ENCODE results near the gene RXFP3. TPM values are rescaled to one million over a fixed set of nuclear protein-coding genes. Genes with fewer than 3 reads are reported as not detected.
"Not testable (repeated sequence)": the region's sequence is repeated elsewhere in the genome, so short reads cannot be mapped to it uniquely, and the experiment has no call there.

Gene RXFP3
- total RNA-seq, 1 experiment from 2014 or later, result not detected

DNA sequence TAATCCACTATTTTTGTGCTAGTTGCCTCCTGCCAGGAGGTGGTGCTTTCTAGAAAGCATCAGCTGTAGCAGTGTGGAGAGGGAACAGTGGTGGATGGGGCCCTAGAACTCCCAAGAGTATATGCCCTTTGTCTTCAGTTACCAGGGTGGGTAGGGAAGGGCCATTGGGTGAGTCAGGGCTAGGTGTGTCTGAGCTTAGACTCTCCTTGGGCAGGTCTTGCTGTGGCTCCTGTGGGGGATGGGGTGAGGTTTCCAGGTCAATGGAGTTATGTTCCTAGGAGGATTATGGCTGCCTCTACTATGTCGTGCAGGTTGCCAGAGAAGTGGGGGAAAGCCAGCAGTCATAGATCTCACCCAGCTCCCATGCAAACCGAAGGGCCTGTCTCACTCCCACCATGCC lies 33.1 kb upstream of the RXFP3 start:
- intact Hi-C loops (cut with micrococcal nuclease; ENCODE audit: unreplicated experiment), result no loop called here
- no peak for DNase-seq (ENCODE audit: low spot score)
- no peak overlapping the region for H3K4me3 ChIP-seq (ENCODE audit: low read depth, low read length, poor library complexity, severe bottlenecking)
- no peaks in the 10 kb centered on the region for H3K36me3 ChIP-seq (ENCODE audit: insufficient read depth, low read length, poor library complexity, severe bottlenecking)
- CTCF ChIA-PET, result no interaction called here
- no peak overlapping the region for H3K27ac ChIP-seq (ENCODE audit: low read depth, low read length, poor library complexity, severe bottlenecking)
- POLR2A ChIA-PET (ENCODE audit: low non-redundant PET), result no interaction called here
- H3K27me3 ChIP-seq (replicated peaks; ENCODE audit: insufficient read depth, low read depth, low read length, poor library complexity), result peaks cover 9% of the 10 kb centered on the region
- no peak for TF ChIP-seq EZH2 (IDR thresholded peaks at IDR 0.05; ENCODE audit: borderline replicate concordance, low read depth, low read length, poor library complexity, severe bottlenecking)
- TF ChIP-seq, protein P1, sequence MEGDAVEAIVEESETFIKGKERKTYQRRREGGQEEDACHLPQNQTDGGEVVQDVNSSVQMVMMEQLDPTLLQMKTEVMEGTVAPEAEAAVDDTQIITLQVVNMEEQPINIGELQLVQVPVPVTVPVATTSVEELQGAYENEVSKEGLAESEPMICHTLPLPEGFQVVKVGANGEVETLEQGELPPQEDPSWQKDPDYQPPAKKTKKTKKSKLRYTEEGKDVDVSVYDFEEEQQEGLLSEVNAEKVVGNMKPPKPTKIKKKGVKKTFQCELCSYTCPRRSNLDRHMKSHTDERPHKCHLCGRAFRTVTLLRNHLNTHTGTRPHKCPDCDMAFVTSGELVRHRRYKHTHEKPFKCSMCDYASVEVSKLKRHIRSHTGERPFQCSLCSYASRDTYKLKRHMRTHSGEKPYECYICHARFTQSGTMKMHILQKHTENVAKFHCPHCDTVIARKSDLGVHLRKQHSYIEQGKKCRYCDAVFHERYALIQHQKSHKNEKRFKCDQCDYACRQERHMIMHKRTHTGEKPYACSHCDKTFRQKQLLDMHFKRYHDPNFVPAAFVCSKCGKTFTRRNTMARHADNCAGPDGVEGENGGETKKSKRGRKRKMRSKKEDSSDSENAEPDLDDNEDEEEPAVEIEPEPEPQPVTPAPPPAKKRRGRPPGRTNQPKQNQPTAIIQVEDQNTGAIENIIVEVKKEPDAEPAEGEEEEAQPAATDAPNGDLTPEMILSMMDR (conservative IDR thresholded peaks at IDR 0.05; ENCODE audit: low read depth, low read length), result no peak
- BruUV-seq (replicated peaks), result no TSS peak
- H3K4me1 ChIP-seq (ENCODE audit: insufficient read depth, low read length, poor library complexity, severe bottlenecking), result no peaks in the 10 kb centered on the region
- peaks cover 7% of the 10 kb centered on the region for H3K9me3 ChIP-seq (ENCODE audit: low read depth, low read length, poor library complexity, severe bottlenecking)

DNA sequence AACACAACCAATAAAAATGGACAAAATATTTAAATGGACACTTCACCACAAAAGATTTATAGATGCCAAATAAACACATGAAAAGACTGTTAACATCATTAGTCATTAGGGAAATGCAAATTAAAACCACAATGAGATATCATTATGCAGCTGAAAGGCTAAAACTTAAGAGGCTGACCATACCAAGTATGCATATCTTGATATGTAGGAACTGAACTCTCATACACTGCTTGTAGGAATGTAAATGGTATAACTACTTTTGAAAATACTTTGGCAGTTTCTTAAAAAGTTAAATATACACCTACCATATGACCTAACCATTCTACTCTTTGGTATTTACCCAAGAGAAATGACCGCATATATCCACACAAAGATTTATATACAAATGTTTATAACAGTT lies 30.8 kb upstream of the RXFP3 start:
- H3K9me3 ChIP-seq (ENCODE audit: low read depth, low read length, poor library complexity, severe bottlenecking), result peaks cover 7% of the 10 kb centered on the region
- no peaks in the 10 kb centered on the region for H3K36me3 ChIP-seq (ENCODE audit: insufficient read depth, low read length, poor library complexity, severe bottlenecking)
- DNase-seq (ENCODE audit: low spot score), result no peak
- ChIA-PET CTCF (no interaction called here), POLR2A (ENCODE audit: low non-redundant PET) (no interaction called here)
- TF ChIP-seq, protein P1 (conservative IDR thresholded peaks at IDR 0.05; ENCODE audit: low read depth, low read length), result no peak
- TF ChIP-seq EZH2 (IDR thresholded peaks at IDR 0.05; ENCODE audit: borderline replicate concordance, low read depth, low read length, poor library complexity, severe bottlenecking), result no peak
- no peaks in the 10 kb centered on the region for H3K4me1 ChIP-seq (ENCODE audit: insufficient read depth, low read length, poor library complexity, severe bottlenecking)
- intact Hi-C loops (cut with micrococcal nuclease; ENCODE audit: unreplicated experiment), result no loop called here
- BruUV-seq (replicated peaks), result no TSS peak
- H3K27ac ChIP-seq (ENCODE audit: low read depth, low read length, poor library complexity, severe bottlenecking), result no peak overlapping the region
- H3K27me3 ChIP-seq (replicated peaks; ENCODE audit: insufficient read depth, low read depth, low read length, poor library complexity), result peaks cover 9% of the 10 kb centered on the region
- H3K4me3 ChIP-seq (ENCODE audit: low read depth, low read length, poor library complexity, severe bottlenecking), result no peak overlapping the region

DNA sequence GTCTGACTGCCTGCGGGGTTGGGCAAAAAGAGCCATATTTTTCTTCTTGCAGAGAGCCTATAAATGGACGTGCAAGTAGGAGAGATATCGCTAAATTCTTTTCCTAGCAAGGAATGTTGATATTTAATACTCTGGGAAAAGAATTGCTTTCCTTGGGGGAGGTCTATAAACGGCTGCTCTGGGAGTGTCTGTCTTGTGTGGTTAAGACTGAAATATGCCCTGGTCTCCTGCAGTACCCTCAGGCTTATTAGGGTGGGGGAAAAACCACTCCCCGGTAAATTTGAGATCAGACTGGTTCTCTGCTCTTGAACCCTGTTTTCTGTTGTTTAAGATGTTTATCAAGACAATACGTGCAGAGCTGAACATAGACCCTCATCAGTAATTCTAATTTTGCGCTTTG lies 29.9 kb upstream of the RXFP3 start:
- BruUV-seq (replicated peaks); H3K27me3 ChIP-seq (replicated peaks; ENCODE audit: insufficient read depth, low read depth, low read length, poor library complexity); H3K4me3 ChIP-seq (ENCODE audit: low read depth, low read length, poor library complexity, severe bottlenecking); H3K36me3 ChIP-seq (ENCODE audit: insufficient read depth, low read length, poor library complexity, severe bottlenecking); CTCF ChIA-PET; H3K9me3 ChIP-seq (ENCODE audit: low read depth, low read length, poor library complexity, severe bottlenecking); H3K27ac ChIP-seq (ENCODE audit: low read depth, low read length, poor library complexity, severe bottlenecking); H3K4me1 ChIP-seq (ENCODE audit: insufficient read depth, low read length, poor library complexity, severe bottlenecking); intact Hi-C loops (cut with micrococcal nuclease; ENCODE audit: unreplicated experiment); POLR2A ChIA-PET (ENCODE audit: low non-redundant PET); DNase-seq (ENCODE audit: low spot score): not testable (repeated sequence)

DNA sequence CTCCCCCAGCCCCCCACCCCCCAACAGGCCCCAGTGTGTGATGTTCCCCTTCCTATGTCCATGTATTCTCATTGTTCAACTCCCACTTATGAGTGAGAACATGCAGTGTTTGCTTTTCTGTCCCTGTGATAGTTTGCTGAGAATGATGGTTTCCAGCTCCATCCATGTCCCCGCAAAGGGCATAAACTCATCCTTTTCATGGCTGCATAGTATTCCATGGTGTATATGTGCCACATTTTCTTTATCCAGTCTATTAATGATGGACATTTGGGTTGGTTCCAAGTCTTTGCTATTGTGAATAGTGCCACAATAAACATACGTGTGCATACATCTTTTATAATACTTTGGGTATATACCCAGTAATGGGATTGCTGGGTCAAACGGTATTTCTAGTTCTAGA lies 21.3 kb upstream of the RXFP3 start:
- CTCF ChIA-PET; intact Hi-C loops (cut with micrococcal nuclease; ENCODE audit: unreplicated experiment); BruUV-seq (replicated peaks): not testable (repeated sequence)

More for the DNA sequence above, 21.3 kb upstream of the RXFP3 start:
- H3K27me3 ChIP-seq (replicated peaks; ENCODE audit: insufficient read depth, low read depth, low read length, poor library complexity); POLR2A ChIA-PET (ENCODE audit: low non-redundant PET); DNase-seq (ENCODE audit: low spot score); H3K27ac ChIP-seq (ENCODE audit: low read depth, low read length, poor library complexity, severe bottlenecking); H3K36me3 ChIP-seq (ENCODE audit: insufficient read depth, low read length, poor library complexity, severe bottlenecking); H3K4me1 ChIP-seq (ENCODE audit: insufficient read depth, low read length, poor library complexity, severe bottlenecking); H3K4me3 ChIP-seq (ENCODE audit: low read depth, low read length, poor library complexity, severe bottlenecking); H3K9me3 ChIP-seq (ENCODE audit: low read depth, low read length, poor library complexity, severe bottlenecking): not testable (repeated sequence)

Measured in A673 (cell line).